GM12878 (cell line): Measurements from ENCODE around the gene PSMD13. TPM values are rescaled to one million over a fixed set of nuclear protein-coding genes. Genes with fewer than 3 reads are reported as not detected.

Experiments
- ATAC-seq: fragments of 200-7000 bp; cut with Tn5 transposase; 3 replicates; pipeline ENCODE4 v1.9.1; 2020; ENCODE audit warnings: mild to moderate bottlenecking, moderate library complexity
- BruUV-seq: library from RNA; stranded (reverse); fragments of 400-500 nt; replicated peaks from 2 replicates; lab custom pipeline; 2021; lab: Mats Ljungman, UMichigan
- CTCF ChIA-PET: fragments of 300-600 bp; sonication (Branson Sonifier 250); formaldehyde crosslinking; extraction: SDS; loops from one replicate; lab custom pipeline; 2021; ENCODE audit warnings: inconsistent platforms; lab: Yijun Ruan, JAX
- POLR2A ChIA-PET: fragments of 350-600 bp; formaldehyde crosslinking; extraction: SDS; loops from one replicate; lab custom pipeline; 2021; ENCODE audit warnings: inconsistent platforms; lab: Charles Lee
- RAD21 ChIA-PET: fragments of 300-600 bp; sonication (Branson Sonifier 250); formaldehyde crosslinking; loops from one replicate; lab custom pipeline; 2023; ENCODE audit warnings: antibody characterized with exemption; ENCODE audit not compliant: unreplicated experiment; lab: Charles Lee
- SMC1A ChIA-PET: fragments of 300-600 bp; sonication (Branson Sonifier 250); formaldehyde crosslinking; loops from one replicate; lab custom pipeline; 2023; ENCODE audit not compliant: unreplicated experiment, uncharacterized antibody; lab: Charles Lee
- DNase-seq: peaks from one replicate; pipeline ENCODE4 v3.0.0-alpha.2; 2011; ENCODE audit warnings: low read depth, low spot score
- FAIRE-seq: peaks from 3 replicates; lab custom pipeline; 2011; peaks lifted over from hg19 to GRCh38; lab: Jason Lieb, UNC
- H2AFZ ChIP-seq: 2 replicates; pipeline ENCODE4 v1.6.0; 2011; ENCODE audit warnings: low read depth, low read length, control low read depth; ENCODE audit not compliant: control insufficient read depth
- H3K27ac ChIP-seq: 2 replicates; pipeline ENCODE4 v1.5.1; 2011; ENCODE audit warnings: control low read depth; ENCODE audit not compliant: control insufficient read depth, insufficient read depth
- H3K27me3 ChIP-seq, 2 experiments: replicated peaks in 1 of 2; 2 replicates each; pipeline versions ENCODE4 v1.6.0 to v1.6.1; 2011; ENCODE audit warnings: low read length in 1 of 2; ENCODE audit not compliant: control insufficient read depth in 2 of 2, insufficient read depth in 2 of 2
- H3K36me3 ChIP-seq, 2 experiments: 2 replicates each; pipeline ENCODE4 v1.5.1; 2011; ENCODE audit warnings: low read length in 1 of 2; ENCODE audit not compliant: control insufficient read depth in 2 of 2, insufficient read depth in 2 of 2
- H3K4me1 ChIP-seq: 2 replicates; pipeline ENCODE4 v1.6.1; 2011; ENCODE audit warnings: mild to moderate bottlenecking, low read length, moderate library complexity, mixed read lengths; ENCODE audit not compliant: control insufficient read depth, insufficient read depth
- H3K4me2 ChIP-seq: 2 replicates; pipeline ENCODE4 v1.6.0; 2011; ENCODE audit warnings: control low read depth; ENCODE audit not compliant: control insufficient read depth, insufficient read depth
- H3K4me3 ChIP-seq: fragments of 200-600 bp; sonication (generic); 2 replicates; pipeline ENCODE4 v1.5.1; 2016
- H3K79me2 ChIP-seq: 2 replicates; pipeline ENCODE4 v1.6.0; 2011; ENCODE audit warnings: low read length; ENCODE audit not compliant: control insufficient read depth, insufficient read depth
- H3K9ac ChIP-seq: 2 replicates; pipeline ENCODE4 v1.8.0; 2011; ENCODE audit warnings: low read length, control low read depth, mixed read lengths; ENCODE audit not compliant: control insufficient read depth, insufficient read depth
- H3K9me3 ChIP-seq: replicated peaks from 3 replicates; pipeline ENCODE4 v1.5.1; 2011; ENCODE audit warnings: mild to moderate bottlenecking, low read length; ENCODE audit not compliant: control insufficient read depth, insufficient read depth
- H4K20me1 ChIP-seq: 2 replicates; pipeline ENCODE4 v1.6.0; 2011; ENCODE audit not compliant: control insufficient read depth, insufficient read depth
- BHLHE40 ChIP-seq, 2 experiments: fragments of 450-650 bp in 1 of 2; IDR thresholded peaks; 2 replicates each; pipeline ENCODE4 v1.6.1; 2011 to 2017; ENCODE audit warnings: low read depth in 2 of 2, borderline replicate concordance in 1 of 2, improper control_type of control experiment in 1 of 2, low read length in 1 of 2, mild to moderate bottlenecking in 1 of 2
- GATAD2B ChIP-seq: fragments of 450-650 bp; conservative IDR thresholded peaks from 2 replicates; pipeline ENCODE4 v1.6.1; 2017; ENCODE audit warnings: low read depth, mild to moderate bottlenecking, moderate library complexity
- HDAC2 ChIP-seq: fragments of 200-600 bp; sonication (generic); IDR thresholded peaks from 2 replicates; pipeline ENCODE4 v1.6.1; 2017
- WGBS: methylation state at CpG from one replicate; pipeline ENCODE4 v1.1.6; 2016; ENCODE audit warnings: low lambda C conversion rate; ENCODE audit not compliant: insufficient replicate concordance, insufficient coverage; ENCODE audit errors: missing lambda C conversion rate; 5-methylcytosine and 5-hydroxymethylcytosine counted together
- in situ Hi-C: fragments of 300-500 bp; cut with MboI; formaldehyde crosslinking; loops from 9 replicates; pipeline ENCODE4 v1.14.3; 2018; ENCODE audit warnings: mixed read lengths
- intact Hi-C: fragments of 100-400 bp; cut with micrococcal nuclease; formaldehyde crosslinking; loops from one replicate; pipeline ENCODE4 v1.14.2; 2022; ENCODE audit not compliant: unreplicated experiment
- polyA plus RNA-seq, 11 experiments: library from polyadenylated mRNA; depleted of rRNA in 4 of 11; unstranded in 6 of 11; stranded (reverse) in 5 of 11; fragments of >200 nt; fragmentation: Nextera tagmentation in 4 of 11; fragmentation: Illumina TruSeq in 1 of 11; extraction: Ambion mirVana in 4 of 11; extraction: Trizol in 1 of 11; gene quantifications; 1 replicate in 1 of 11; 2 replicates in 10 of 11; pipeline versions ENCODE4 v1.2.1 to v1.2.3, GENCODE V29; 2011 to 2016; ENCODE audit warnings: inconsistent platforms in 2 of 11, missing spikeins in 2 of 11, low read depth in 1 of 11
- total RNA-seq, 4 experiments: library from RNA; depleted of rRNA in 3 of 4; stranded (reverse); fragments of >200 nt in 3 of 4; fragmentation: Illumina TruSeq in 1 of 4; extraction: Trizol in 1 of 4; gene quantifications; 2 replicates each; pipeline versions ENCODE4 v1.2.1 to v1.2.3, GENCODE V29; 2013 to 2021

Gene PSMD13
- total and polyA plus RNA-seq, 10 of the 15 experiments (the other 5 are each of a cell fraction or from before 2014, with no cell fraction given) = 141 to 303 (median 177) TPM

DNA sequence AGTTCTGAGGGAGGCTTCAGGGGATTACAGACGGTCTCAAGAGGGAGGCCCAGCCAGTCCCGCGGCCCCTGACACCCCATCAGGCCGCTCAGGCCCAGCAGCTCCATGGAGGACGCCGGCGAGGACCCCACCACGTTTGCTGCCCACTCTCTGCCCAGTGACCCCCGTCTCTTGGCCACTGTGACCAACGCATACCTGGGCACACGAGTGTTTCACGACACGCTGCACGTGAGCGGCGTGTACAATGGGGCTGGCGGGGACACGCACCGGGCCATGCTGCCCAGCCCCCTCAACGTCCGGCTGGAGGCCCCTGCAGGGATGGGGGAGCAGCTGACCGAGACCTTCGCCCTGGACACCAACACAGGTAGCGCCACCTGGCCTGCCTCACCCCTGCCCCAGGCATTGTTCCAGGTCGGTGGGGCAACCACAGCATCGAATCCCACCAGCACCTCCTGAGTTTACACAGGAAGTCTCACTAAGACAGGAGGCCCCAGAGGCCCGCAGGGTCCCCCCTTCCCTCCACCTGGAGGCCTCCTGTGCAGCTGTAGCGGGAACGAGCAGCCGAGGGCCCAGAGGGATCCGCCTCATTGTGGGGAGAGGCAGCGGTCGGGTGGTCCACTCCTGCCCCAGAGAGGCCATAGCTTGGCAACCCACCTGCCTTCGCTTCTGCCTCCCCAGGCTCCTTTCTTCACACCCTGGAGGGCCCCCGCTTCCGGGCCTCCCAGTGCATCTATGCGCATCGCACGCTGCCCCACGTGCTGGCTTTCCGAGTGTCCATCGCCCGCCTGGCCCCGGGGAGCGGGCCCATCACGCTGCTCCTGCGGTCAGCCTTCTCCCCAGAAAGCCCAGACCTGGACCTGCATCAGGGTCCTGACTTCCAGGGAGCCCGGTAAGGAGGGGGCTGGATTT, 53.2 kb downstream of the PSMD13 start:
- in situ Hi-C loops (no loop called here), intact Hi-C loops (no loop called here)
- no peaks in the 10 kb centered on the region for H3K79me2 ChIP-seq
- peaks cover 8% of the 10 kb centered on the region; the same call in 1 of the 2 replicates for H3K4me1 ChIP-seq
- H3K4me3 ChIP-seq = peak overlapping the region; percentile 58
- H2AFZ ChIP-seq = no peak overlapping the region
- no peak overlapping the region for H3K27ac ChIP-seq
- ChIA-PET RAD21 (interaction anchor here (1.0 to 1.4 kb wide), 3 partner anchors 21 to 83 kb away, joined by 3 to 4 read pairs (median 4); partner anchors contain the start of genes BET1L and RIC8A), CTCF (interaction anchor here (1.7 to 1.8 kb wide), 3 partner anchors 15 to 39 kb away, joined by 3 to 9 read pairs (median 7); no protein-coding TSS in a partner anchor), POLR2A (interaction anchor here (0.6 to 3.5 kb wide), 4 partner anchors 22 to 40 kb away, joined by 3 to 10 read pairs (median 4); no protein-coding TSS in a partner anchor), SMC1A (interaction anchor here (0.6 to 1.2 kb wide), 2 partner anchors 18 to 39 kb away, joined by 3 to 4 read pairs; no protein-coding TSS in a partner anchor)
- FAIRE-seq = no peak
- no peak; the same call in 1 of the 3 replicates for ATAC-seq
- WGBS = 73% methylated on average over 36 of the region's 48 CpGs
- no peaks in the 10 kb centered on the region for H3K9me3 ChIP-seq
- no peaks in the 10 kb centered on the region for H4K20me1 ChIP-seq
- H3K27me3 ChIP-seq = peaks cover 1 to 2% of the 10 kb centered on the region in 2 experiments; a peak in 3 of 4 replicates
- no peak overlapping the region for H3K9ac ChIP-seq
- DNase-seq = no peak
- no peaks in the 10 kb centered on the region for H3K36me3 ChIP-seq
- TF ChIP-seq BHLHE40 (IDR thresholded peaks at IDR 0.05; ENCODE audit: borderline replicate concordance in 1 of 2, low read depth in 2 of 2, low read length in 1 of 2) (peak; percentile 15 to 76; a peak in 2 of 4 replicates), GATAD2B (0 out of 2 replicates have a peak, but pooled peaks have one; percentile 20), HDAC2 (no peak)
- TSS peak; percentile 76 for BruUV-seq
- peak overlapping the region; percentile 82 for H3K4me2 ChIP-seq
